Right lobe of liver (tissue), 6 donors: ENCODE data around the gene FGA. TPM values are rescaled to one million over a fixed set of nuclear protein-coding genes. Genes with fewer than 3 reads are reported as not detected.

Experiments
- ATAC-seq, 4 donors: fragments of 200-7000 bp; cut with Tn5 transposase; one replicate each; pipeline ENCODE4 v1.9.1; 2020; ENCODE audit warnings: mild to moderate bottlenecking in 4 of 4, moderate library complexity in 4 of 4
- DNase-seq, 3 donors: peaks; one replicate each; pipeline ENCODE4 v3.0.0-alpha.2; 2020
- H3K27ac ChIP-seq, 3 donors: fragments of 200-600 bp; one replicate each; pipeline ENCODE4 v1.8.0; 2022
- H3K27me3 ChIP-seq, 2 donors: fragments of 200-600 bp; one replicate each; pipeline ENCODE4 v1.8.0; 2022
- H3K36me3 ChIP-seq, 4 donors: fragments of 200-600 bp; sonication (generic) in 1 of 4; one replicate each; pipeline versions ENCODE4 v1.5.1 to v1.8.0; 2017 to 2022; ENCODE audit warnings: control low read depth in 1 of 4
- H3K4me1 ChIP-seq, 4 donors: fragments of 200-600 bp; sonication (generic) in 1 of 4; one replicate each; pipeline versions ENCODE4 v1.5.1 to v1.8.0; 2017 to 2022; ENCODE audit warnings: control low read depth in 1 of 4
- H3K4me3 ChIP-seq, 3 donors: fragments of 200-600 bp; one replicate each; pipeline ENCODE4 v1.8.0; 2022
- H3K9me3 ChIP-seq, 4 donors: fragments of 200-600 bp; sonication (generic) in 1 of 4; one replicate each; pipeline versions ENCODE4 v1.5.1 to v1.8.0; 2017 to 2022; ENCODE audit warnings: control low read depth in 1 of 4
- CTCF ChIP-seq, 4 donors: fragments of 200-600 bp in 3 of 4; fragments of 450-650 bp in 1 of 4; IDR thresholded peaks; one replicate each; pipeline versions ENCODE4 v1.5.1 to v1.8.0; 2016 to 2022; ENCODE audit warnings: antibody characterized with exemption in 4 of 4, mild to moderate bottlenecking in 2 of 4
- POLR2A ChIP-seq: fragments of 450-650 bp; IDR thresholded peaks from one replicate; pipeline ENCODE4 v1.6.1; 2017; ENCODE audit warnings: antibody characterized with exemption, mild to moderate bottlenecking
- WGBS: methylation state at CpG from one replicate; pipeline ENCODE4 v1.1.6; 2018; ENCODE audit warnings: low coverage, low lambda C conversion rate; ENCODE audit not compliant: insufficient coverage; ENCODE audit errors: missing lambda C conversion rate; 5-methylcytosine and 5-hydroxymethylcytosine counted together
- intact Hi-C, 2 donors: fragments of 100-400 bp; cut with DNase I; formaldehyde crosslinking; loops; one replicate each; pipeline versions ENCODE4 v1.11.2 to v1.14.1; 2022
- total RNA-seq, 6 experiments: library from RNA; depleted of rRNA in 2 of 6; stranded (reverse); fragments of >200 nt in 2 of 6; fragmentation: NEBNext Ultra II Directional in 3 of 6; extraction: Animal tissue kit (Norgen Biotek cat#: 25700) in 3 of 6; gene quantifications; one replicate each; pipeline versions ENCODE4 v1.1.0 to v1.2.4, GENCODE V29; 2016 to 2023
- donor health status: DM: no; HTN: yes; CAD: no.
- donor health status: DM: no; HTN: no; CAD: no.
- donor health status: DM: no; HTN: no; CAD: no.
- donor health status: DM: no; HTN: yes; CAD: no.
- donor health status: DM: no; HTN: yes; CAD: no.

Gene FGA
- total RNA-seq, 6 experiments from 2014 or later: 8,384 to 20,319 (median 15,496) TPM

- intact Hi-C loops: loop anchor here in 1 of 2 donors (5.0 kb wide), 1 partner anchor 63 kb away; no protein-coding TSS in a partner anchor
- WGBS: no CpG with 5 or more reads among the region's 1 CpG
- Histone ChIP-seq H3K36me3 (no peaks in the 10 kb centered on the region), H3K27ac (peak overlapping the region in 1 of 3 donors; percentile 94), H3K4me1 (peaks cover 0 to 43% (median 15%) of the 10 kb centered on the region in 4 donors), H3K27me3 (no peaks in the 10 kb centered on the region), H3K4me3 (no peak overlapping the region), H3K9me3 (no peaks in the 10 kb centered on the region)
- DNase-seq (peak in 1 of 3 donors; percentile 57), ATAC-seq (peak; percentile 4 to 35 (median 28))
- TF ChIP-seq CTCF (IDR thresholded peaks at IDR 0.05) (no peak), POLR2A (no peak)
Measured at GRCh38 chr4:154620111-154620510, 29.6 kb upstream of the FGA start.

- ATAC-seq: peak; percentile 40 to 80 (median 64)
- WGBS: 14% methylated on average over 4 of the region's 4 CpGs
- Histone ChIP-seq H3K4me1 (peaks cover 0 to 56% (median 19%) of the 10 kb centered on the region in 4 donors), H3K9me3 (no peaks in the 10 kb centered on the region), H3K4me3 (peak overlapping the region in 2 of 3 donors; percentile 10 to 11), H3K27me3 (no peaks in the 10 kb centered on the region), H3K36me3 (no peaks in the 10 kb centered on the region), H3K27ac (peak overlapping the region; percentile 55 to 94 (median 75))
- peak; percentile 70 to 83 (median 76) for TF ChIP-seq CTCF (IDR thresholded peaks at IDR 0.05)
- no peak for TF ChIP-seq POLR2A
- peak; percentile 66 to 80 (median 73) for DNase-seq
- intact Hi-C loops: loop anchor here in 1 of 2 donors (5.0 kb wide), 1 partner anchor 57 kb away; the partner anchor contains the start of gene FGB
Measured at GRCh38 chr4:154618708-154619315, 28.3 kb upstream of the FGA start.

DNA sequence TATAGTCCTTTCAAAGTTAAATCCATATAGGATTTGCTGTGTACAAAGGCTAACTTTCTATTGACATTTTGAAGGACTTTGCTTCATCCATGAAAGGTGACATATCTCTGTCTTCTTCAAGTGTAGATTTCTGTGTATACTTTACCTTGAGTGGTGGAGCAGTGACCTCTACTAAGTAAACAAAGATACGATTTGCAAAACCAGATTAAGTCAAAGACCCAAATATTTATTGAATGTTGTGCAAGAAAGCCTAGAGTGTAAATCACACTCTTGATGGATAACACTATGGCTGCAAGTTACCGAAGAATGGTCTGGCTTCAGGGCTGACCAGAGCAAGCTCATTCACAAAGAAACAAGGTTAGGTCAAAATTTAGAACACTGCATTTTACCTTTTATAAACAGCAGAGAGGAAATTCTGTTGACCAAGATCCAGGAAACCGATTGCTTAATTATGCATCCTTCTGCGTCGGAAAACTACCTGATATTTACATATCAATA is 27.3 kb upstream of the FGA start:
- H3K4me3 ChIP-seq: peak overlapping the region in 2 of 3 donors; percentile 10 to 11
- intact Hi-C loops: loop anchor here in 1 of 2 donors (5.0 kb wide), 1 partner anchor 56 kb away; the partner anchor contains the start of gene FGB
- H3K27ac ChIP-seq: peak overlapping the region; percentile 72 to 94 (median 75)

GRCh38 chr4:154616731-154617130 is 26.2 kb upstream of the FGA start:
- TF ChIP-seq POLR2A: no peak
- TF ChIP-seq CTCF (IDR thresholded peaks at IDR 0.05): no peak
- intact Hi-C loops: loop anchor here in 1 of 2 donors (5.0 kb wide), 1 partner anchor 54 kb away; the partner anchor contains the start of gene FGB
- H3K27ac ChIP-seq: peak overlapping the region; percentile 72 to 94 (median 75)
- no peaks in the 10 kb centered on the region for H3K9me3 ChIP-seq
- no peak for DNase-seq
- H3K27me3 ChIP-seq: no peaks in the 10 kb centered on the region
- peaks cover 0 to 57% (median 24%) of the 10 kb centered on the region in 4 donors for H3K4me1 ChIP-seq
- H3K36me3 ChIP-seq: no peaks in the 10 kb centered on the region
- ATAC-seq: peak in 2 of 4 donors; percentile 1 to 5
- H3K4me3 ChIP-seq: no peak overlapping the region
- 23% methylated on average over 2 of the region's 2 CpGs for WGBS

More for the DNA sequence above, 27.3 kb upstream of the FGA start:
- Histone ChIP-seq H3K4me1 (peaks cover 0 to 65% (median 24%) of the 10 kb centered on the region in 4 donors), H3K27me3 (no peaks in the 10 kb centered on the region), H3K9me3 (no peaks in the 10 kb centered on the region), H3K36me3 (no peaks in the 10 kb centered on the region)
- TF ChIP-seq CTCF (IDR thresholded peaks at IDR 0.05) (no peak), POLR2A (no peak)
- DNase-seq (no peak), ATAC-seq (peak; percentile 23 to 67 (median 42))
- WGBS: 16% methylated on average over 5 of the region's 5 CpGs
